Lower lobe of right lung (tissue), 2 donors: ENCODE results near the gene GGTLC2. TPM values are rescaled to one million over a fixed set of nuclear protein-coding genes. Genes with fewer than 3 reads are reported as not detected.
A peak's percentile ranks its signal among the peaks of the same experiment; 100 is the strongest.

Source experiments
- ATAC-seq, 2 donors: fragments of 200-7000 bp; cut with Tn5 transposase; one replicate each; pipeline ENCODE4 v1.9.1; 2020 to 2022; ENCODE audit warnings: mild to moderate bottlenecking in 2 of 2, moderate library complexity in 2 of 2
- DNase-seq: peaks from one replicate; pipeline ENCODE4 v3.0.0-alpha.2; 2020
- H3K27ac ChIP-seq: fragments of 200-600 bp; one replicate; pipeline ENCODE4 v1.8.0; 2022
- H3K27me3 ChIP-seq: fragments of 200-600 bp; one replicate; pipeline ENCODE4 v1.8.0; 2022; ENCODE audit warnings: low read depth
- H3K36me3 ChIP-seq: fragments of 200-600 bp; one replicate; pipeline ENCODE4 v1.8.0; 2022; ENCODE audit warnings: mild to moderate bottlenecking
- H3K4me1 ChIP-seq: fragments of 200-600 bp; one replicate; pipeline ENCODE4 v1.8.0; 2022
- H3K4me3 ChIP-seq: fragments of 200-600 bp; one replicate; pipeline ENCODE4 v1.8.0; 2022; ENCODE audit warnings: mild to moderate bottlenecking
- H3K9me3 ChIP-seq: fragments of 200-600 bp; one replicate; pipeline ENCODE4 v1.8.0; 2022
- CTCF ChIP-seq: fragments of 200-600 bp; IDR thresholded peaks from one replicate; pipeline ENCODE4 v1.8.0; 2022; ENCODE audit warnings: antibody characterized with exemption, mild to moderate bottlenecking
- intact Hi-C: fragments of 100-400 bp; cut with DNase I; formaldehyde crosslinking; loops from one replicate; pipeline ENCODE4 v1.11.0; 2022
- total RNA-seq: library from RNA; stranded (reverse); fragmentation: NEBNext Ultra II Directional; extraction: Animal tissue kit (Norgen Biotek cat#: 25700); gene quantifications from one replicate; pipeline ENCODE4 v1.2.1, GENCODE V29; 2021
- donor health status: DM: no; HTN: yes; CAD: no; lungs with severe emphysema.

GGTLC2 gene
- total RNA-seq, 1 donor from 2014 or later = 2.7 TPM

- ATAC-seq = no peak
- Histone ChIP-seq H3K4me1 (no peaks in the 10 kb centered on the region), H3K36me3 (no peaks in the 10 kb centered on the region), H3K9me3 (peaks cover 4% of the 10 kb centered on the region), H3K27me3 (no peaks in the 10 kb centered on the region), H3K4me3 (no peak overlapping the region), H3K27ac (no peak overlapping the region)
- TF ChIP-seq CTCF = no peak
- intact Hi-C loops = no loop called here
- DNase-seq = no peak
These were observed 25.8 kb downstream of the GGTLC2 start for GRCh38 chr22:22670076-22670795.

- no peaks in the 10 kb centered on the region for H3K27me3 ChIP-seq
- no peaks in the 10 kb centered on the region for H3K36me3 ChIP-seq
- intact Hi-C loops = no loop called here
- no peak overlapping the region for H3K27ac ChIP-seq
- no peak overlapping the region for H3K4me3 ChIP-seq
- TF ChIP-seq CTCF = no peak
- ATAC-seq = no peak
- H3K9me3 ChIP-seq = peaks cover 4% of the 10 kb centered on the region
- DNase-seq = no peak
- H3K4me1 ChIP-seq = no peaks in the 10 kb centered on the region
These were observed 27.1 kb downstream of the GGTLC2 start for GRCh38 chr22:22671506-22671905.

GRCh38 chr22:22673099-22673498 lies 28.7 kb downstream of the GGTLC2 start:
- Histone ChIP-seq H3K4me3 (no peak overlapping the region), H3K27ac (no peak overlapping the region), H3K4me1 (no peaks in the 10 kb centered on the region), H3K36me3 (no peaks in the 10 kb centered on the region), H3K9me3 (peaks cover 4% of the 10 kb centered on the region), H3K27me3 (no peaks in the 10 kb centered on the region)
- DNase-seq (no peak), ATAC-seq (no peak)
- intact Hi-C loops = no loop called here
- TF ChIP-seq CTCF = no peak

GRCh38 chr22:22673628-22674027 lies 29.2 kb downstream of the GGTLC2 start:
- H3K36me3 ChIP-seq = no peaks in the 10 kb centered on the region
- no peaks in the 10 kb centered on the region for H3K4me1 ChIP-seq
- no peak overlapping the region for H3K27ac ChIP-seq
- intact Hi-C loops = no loop called here
- peak in 1 of 2 donors; percentile 21 for ATAC-seq
- H3K4me3 ChIP-seq = no peak overlapping the region
- TF ChIP-seq CTCF = no peak
- peaks cover 4% of the 10 kb centered on the region for H3K9me3 ChIP-seq
- no peak for DNase-seq
- H3K27me3 ChIP-seq = no peaks in the 10 kb centered on the region

- DNase-seq (no peak), ATAC-seq (peak; percentile 61 to 84)
- Histone ChIP-seq H3K4me3 (no peak overlapping the region), H3K9me3 (peaks cover 4% of the 10 kb centered on the region), H3K36me3 (no peaks in the 10 kb centered on the region), H3K27me3 (no peaks in the 10 kb centered on the region), H3K4me1 (no peaks in the 10 kb centered on the region), H3K27ac (no peak overlapping the region)
- no peak for TF ChIP-seq CTCF
- intact Hi-C loops = no loop called here
These were observed 30.1 kb downstream of the GGTLC2 start for GRCh38 chr22:22674467-22674866.
